ENCODE data around the gene OOEP. TPM values are rescaled to one million over a fixed set of nuclear protein-coding genes. Genes with fewer than 3 reads are reported as not detected.

OOEP gene
- polyA plus RNA-seq, 3 donors, result not detected

- no peak overlapping the region for H2AFZ ChIP-seq (ENCODE audit: insufficient read depth, low read depth, low read length, poor library complexity, severe bottlenecking)
- no peaks in the 10 kb centered on the region for H4K20me1 ChIP-seq (ENCODE audit: insufficient read depth, low read length)
- H3K9me3 ChIP-seq (replicated peaks in 1 of 2; ENCODE audit: control insufficient read depth in 1 of 2, insufficient read depth in 1 of 2, low read length in 2 of 2), result no peaks in the 10 kb centered on the region
- H3K79me2 ChIP-seq (ENCODE audit: insufficient read depth, low read length), result no peaks in the 10 kb centered on the region
- no peak for DNase-seq
- no peaks in the 10 kb centered on the region for H3K36me3 ChIP-seq (replicated peaks in 1 of 2; ENCODE audit: control insufficient read depth in 1 of 2, insufficient read depth in 2 of 2, low read length in 2 of 2)
- Mint-ChIP-seq H3K36me3 (no peaks in the 10 kb centered on the region), H3K4me1 (peaks cover 1% of the 10 kb centered on the region), H3K9me3 (no peaks in the 10 kb centered on the region), H3K27me3 (ENCODE audit: low read depth in 3 of 3) (peaks cover 0 to 18% (median 9%) of the 10 kb centered on the region in 3 donors), H3K27ac (no peak overlapping the region), H3K4me3 (no peak overlapping the region)
- no peak overlapping the region for H3K4me2 ChIP-seq (replicated peaks; ENCODE audit: extremely low read depth, low read length, poor library complexity, severe bottlenecking)
- no peak overlapping the region for H3K9ac ChIP-seq (ENCODE audit: insufficient read depth, low read length, poor library complexity, severe bottlenecking)
- no peak overlapping the region for H3K27ac ChIP-seq (ENCODE audit: low read depth in 1 of 2, low read length in 2 of 2)
- no peak overlapping the region for H3K4me3 ChIP-seq (replicated peaks in 1 of 3; ENCODE audit: low read depth in 2 of 3, low read length in 3 of 3)
- no peaks in the 10 kb centered on the region for H3K4me1 ChIP-seq (ENCODE audit: control insufficient read depth in 1 of 2, insufficient read depth in 2 of 2, low read length in 2 of 2)
- no peak for TF ChIP-seq CTCF (IDR thresholded peaks at IDR 0.05)
- no CpG with 5 or more reads among the region's 3 CpGs for WGBS (ENCODE audit: insufficient coverage)
- intact Hi-C loops (cut with micrococcal nuclease), result no loop called here
- H3K27me3 ChIP-seq (ENCODE audit: control insufficient read depth in 2 of 2, insufficient read depth in 2 of 2, low read length in 2 of 2), result peaks cover 0 to 1% of the 10 kb centered on the region in 2 donors
These were observed 44.0 kb downstream of the OOEP start for GRCh38 chr6:73325656-73326055.

DNA sequence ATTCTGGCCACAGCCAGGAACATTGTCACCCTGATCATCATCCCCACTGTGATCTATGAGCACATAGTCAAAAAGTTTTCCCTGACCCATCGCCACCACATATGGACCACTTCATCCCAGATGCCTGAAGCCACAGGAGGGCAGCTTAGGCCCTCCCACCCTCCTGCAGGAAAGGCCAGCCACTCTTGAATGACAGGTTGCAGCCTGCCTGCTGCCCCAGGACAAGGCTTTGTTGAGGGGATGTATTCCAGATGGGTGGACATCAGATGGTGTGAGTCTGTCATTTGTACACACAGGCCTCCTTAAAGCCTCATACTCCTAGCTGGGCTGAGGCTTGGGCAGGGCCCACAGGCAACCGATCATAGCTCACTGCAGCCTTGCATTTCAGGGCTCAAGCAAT lies 46.4 kb downstream of the OOEP start:
- H3K27ac Mint-ChIP-seq, result no peak overlapping the region
- Histone ChIP-seq H3K4me2 (replicated peaks; ENCODE audit: extremely low read depth, low read length, poor library complexity, severe bottlenecking) (no peak overlapping the region), H3K4me3 (replicated peaks in 1 of 3; ENCODE audit: low read depth in 2 of 3, low read length in 3 of 3) (no peak overlapping the region), H3K79me2 (ENCODE audit: insufficient read depth, low read length) (no peaks in the 10 kb centered on the region), H3K27me3 (ENCODE audit: control insufficient read depth in 2 of 2, insufficient read depth in 2 of 2, low read length in 2 of 2) (no peaks in the 10 kb centered on the region), H3K9ac (ENCODE audit: insufficient read depth, low read length, poor library complexity, severe bottlenecking) (no peak overlapping the region), H3K36me3 (replicated peaks in 1 of 2; ENCODE audit: control insufficient read depth in 1 of 2, insufficient read depth in 2 of 2, low read length in 2 of 2) (no peaks in the 10 kb centered on the region), H3K9me3 (replicated peaks in 1 of 2; ENCODE audit: control insufficient read depth in 1 of 2, insufficient read depth in 1 of 2, low read length in 2 of 2) (peaks cover 0 to 4% of the 10 kb centered on the region in 2 donors), H3K27ac (ENCODE audit: low read depth in 1 of 2, low read length in 2 of 2) (no peak overlapping the region), H2AFZ (ENCODE audit: insufficient read depth, low read depth, low read length, poor library complexity, severe bottlenecking) (no peak overlapping the region), H3K4me1 (ENCODE audit: control insufficient read depth in 1 of 2, insufficient read depth in 2 of 2, low read length in 2 of 2) (no peaks in the 10 kb centered on the region), H4K20me1 (ENCODE audit: insufficient read depth, low read length) (no peaks in the 10 kb centered on the region)
- H3K4me1 Mint-ChIP-seq, result peaks cover 1% of the 10 kb centered on the region
- H3K27me3 Mint-ChIP-seq (ENCODE audit: low read depth in 3 of 3), result peaks cover 0 to 13% (median 7%) of the 10 kb centered on the region in 3 donors
- H3K4me3 Mint-ChIP-seq, result no peak overlapping the region
- no peak for TF ChIP-seq CTCF (IDR thresholded peaks at IDR 0.05)
- no peak for DNase-seq
- no peaks in the 10 kb centered on the region for H3K36me3 Mint-ChIP-seq
- intact Hi-C loops (cut with micrococcal nuclease), result no loop called here
- WGBS (ENCODE audit: insufficient coverage), result 80% methylated on average over 1 of the region's 2 CpGs
- peaks cover 0 to 9% (median 3%) of the 10 kb centered on the region in 7 donors for H3K9me3 Mint-ChIP-seq

Small RNAs within 50 kb of the gene (small RNA-seq; reads per million reads assigned to genes)
- gene RPL39P3 (ENCODE audit: insufficient read length, low read depth), result not detected

Other genes with a start within 250 kb of the OOEP start
- gene KHDC1L, start 144.4 kb downstream of the OOEP start, polyA plus RNA-seq, result not detected
- gene KHDC1, start 106.7 kb downstream of the OOEP start, polyA plus RNA-seq, result under 1 TPM in 1 of 3 donors, not detected in 2; 0.13 TPM
- gene DPPA5, start 15.6 kb downstream of the OOEP start, polyA plus RNA-seq, result not detected
- not detected for gene KHDC3L, start 7.2 kb downstream of the OOEP start, polyA plus RNA-seq
- gene DDX43, start 24.9 kb upstream of the OOEP start, polyA plus RNA-seq, result 1 to 10 TPM in 1 of 3 donors, under 1 TPM in 1, not detected in 1; 0.23 to 1.0 TPM
- 10 to 100 TPM in 1 of 3 donors, 1 to 10 TPM in 2; 4.9 to 13.9 (median 6.7) TPM for gene CGAS, start 82.4 kb upstream of the OOEP start, polyA plus RNA-seq
- gene MTO1, start 91.8 kb upstream of the OOEP start, polyA plus RNA-seq, result 10 to 100 TPM in 2 of 3 donors, 1 to 10 TPM in 1; 8.0 to 22.8 (median 14.4) TPM
- gene EEF1A1, start 151.1 kb upstream of the OOEP start, polyA plus RNA-seq, result 1,000 to 10,000 TPM; 5,292 to 7,368 (median 5,586) TPM

Data from CD14-positive monocyte (primary cell).